Peyer's patch (tissue), 4 donors: ENCODE results near the gene AGAP1.

Source experiments
- POLR2A ChIP-seq, 2 donors: fragments of 450-650 bp; IDR thresholded peaks; one replicate each; pipeline ENCODE4 v1.5.1; 2017; ENCODE audit warnings: antibody characterized with exemption in 2 of 2, mild to moderate bottlenecking in 2 of 2, moderate library complexity in 2 of 2
- TF ChIP-seq, protein P1 (sequence below), 6 experiments: fragments of 450-650 bp in 4 of 6; fragments of 200-600 bp in 2 of 6; sonication (generic) in 1 of 6; IDR thresholded peaks; one replicate each; pipeline ENCODE4 v1.5.1; 2017 to 2019; ENCODE audit warnings: antibody characterized with exemption in 6 of 6, mild to moderate bottlenecking in 3 of 6, moderate library complexity in 1 of 6

- TF ChIP-seq, protein P1, sequence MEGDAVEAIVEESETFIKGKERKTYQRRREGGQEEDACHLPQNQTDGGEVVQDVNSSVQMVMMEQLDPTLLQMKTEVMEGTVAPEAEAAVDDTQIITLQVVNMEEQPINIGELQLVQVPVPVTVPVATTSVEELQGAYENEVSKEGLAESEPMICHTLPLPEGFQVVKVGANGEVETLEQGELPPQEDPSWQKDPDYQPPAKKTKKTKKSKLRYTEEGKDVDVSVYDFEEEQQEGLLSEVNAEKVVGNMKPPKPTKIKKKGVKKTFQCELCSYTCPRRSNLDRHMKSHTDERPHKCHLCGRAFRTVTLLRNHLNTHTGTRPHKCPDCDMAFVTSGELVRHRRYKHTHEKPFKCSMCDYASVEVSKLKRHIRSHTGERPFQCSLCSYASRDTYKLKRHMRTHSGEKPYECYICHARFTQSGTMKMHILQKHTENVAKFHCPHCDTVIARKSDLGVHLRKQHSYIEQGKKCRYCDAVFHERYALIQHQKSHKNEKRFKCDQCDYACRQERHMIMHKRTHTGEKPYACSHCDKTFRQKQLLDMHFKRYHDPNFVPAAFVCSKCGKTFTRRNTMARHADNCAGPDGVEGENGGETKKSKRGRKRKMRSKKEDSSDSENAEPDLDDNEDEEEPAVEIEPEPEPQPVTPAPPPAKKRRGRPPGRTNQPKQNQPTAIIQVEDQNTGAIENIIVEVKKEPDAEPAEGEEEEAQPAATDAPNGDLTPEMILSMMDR (IDR thresholded peaks at IDR 0.05) = no peak
- TF ChIP-seq POLR2A (IDR thresholded peaks at IDR 0.05) = no peak
These were observed 429.0 kb downstream of the AGAP1 start for GRCh38 chr2:235922839-235923238.
